HL-60 (cell line): ENCODE measurements around the gene VPS13D.
A peak's percentile ranks its signal among the peaks of the same experiment; 100 is the strongest.

Source experiments
- DNase-seq, 2 experiments: peaks; one replicate each; pipeline ENCODE4 v3.0.0-alpha.2; 2010 to 2020; ENCODE audit warnings: low read depth in 1 of 2, low spot score in 1 of 2
- H3K27ac ChIP-seq: fragments of 250-450 bp; sonication (Bioruptor Pico); replicated peaks from 2 replicates; pipeline ENCODE4 v1.5.1; 2020; ENCODE audit warnings: mild to moderate bottlenecking, moderate library complexity
- H3K27me3 ChIP-seq: fragments of 250-450 bp; sonication (Bioruptor Pico); 2 replicates; pipeline ENCODE4 v1.5.1; 2021; ENCODE audit warnings: mild to moderate bottlenecking, moderate library complexity; ENCODE audit not compliant: insufficient read depth, poor library complexity, severe bottlenecking
- H3K4me3 ChIP-seq: replicated peaks from 2 replicates; pipeline ENCODE4 v1.5.1; 2011; ENCODE audit warnings: mild to moderate bottlenecking, control low read depth, low read length; ENCODE audit not compliant: insufficient read depth
- GABPA ChIP-seq: IDR thresholded peaks from 2 replicates; pipeline ENCODE4 v1.6.1; 2012; ENCODE audit warnings: low read depth
- POLR2AphosphoS5 ChIP-seq: IDR thresholded peaks from 2 replicates; pipeline ENCODE4 v1.6.1; 2012; ENCODE audit warnings: low read depth
- SPI1 ChIP-seq: IDR thresholded peaks from 2 replicates; pipeline ENCODE4 v1.6.1; 2012; ENCODE audit warnings: low read depth, mild to moderate bottlenecking, borderline replicate concordance
- TF ChIP-seq, protein P1 (sequence below): IDR thresholded peaks from 2 replicates; pipeline ENCODE4 v1.6.1; 2012; ENCODE audit warnings: low read depth; ENCODE audit not compliant: insufficient replicate concordance
- TF ChIP-seq, protein P2 (sequence below): IDR thresholded peaks from one replicate; pipeline ENCODE4 v1.5.1; 2011; ENCODE audit warnings: low read length, control low read depth, inconsistent platforms; ENCODE audit not compliant: insufficient read depth

The VPS13D gene

GRCh38 chr1:12420171-12420570, 190.3 kb downstream of the VPS13D start:
- TF ChIP-seq, protein P1, sequence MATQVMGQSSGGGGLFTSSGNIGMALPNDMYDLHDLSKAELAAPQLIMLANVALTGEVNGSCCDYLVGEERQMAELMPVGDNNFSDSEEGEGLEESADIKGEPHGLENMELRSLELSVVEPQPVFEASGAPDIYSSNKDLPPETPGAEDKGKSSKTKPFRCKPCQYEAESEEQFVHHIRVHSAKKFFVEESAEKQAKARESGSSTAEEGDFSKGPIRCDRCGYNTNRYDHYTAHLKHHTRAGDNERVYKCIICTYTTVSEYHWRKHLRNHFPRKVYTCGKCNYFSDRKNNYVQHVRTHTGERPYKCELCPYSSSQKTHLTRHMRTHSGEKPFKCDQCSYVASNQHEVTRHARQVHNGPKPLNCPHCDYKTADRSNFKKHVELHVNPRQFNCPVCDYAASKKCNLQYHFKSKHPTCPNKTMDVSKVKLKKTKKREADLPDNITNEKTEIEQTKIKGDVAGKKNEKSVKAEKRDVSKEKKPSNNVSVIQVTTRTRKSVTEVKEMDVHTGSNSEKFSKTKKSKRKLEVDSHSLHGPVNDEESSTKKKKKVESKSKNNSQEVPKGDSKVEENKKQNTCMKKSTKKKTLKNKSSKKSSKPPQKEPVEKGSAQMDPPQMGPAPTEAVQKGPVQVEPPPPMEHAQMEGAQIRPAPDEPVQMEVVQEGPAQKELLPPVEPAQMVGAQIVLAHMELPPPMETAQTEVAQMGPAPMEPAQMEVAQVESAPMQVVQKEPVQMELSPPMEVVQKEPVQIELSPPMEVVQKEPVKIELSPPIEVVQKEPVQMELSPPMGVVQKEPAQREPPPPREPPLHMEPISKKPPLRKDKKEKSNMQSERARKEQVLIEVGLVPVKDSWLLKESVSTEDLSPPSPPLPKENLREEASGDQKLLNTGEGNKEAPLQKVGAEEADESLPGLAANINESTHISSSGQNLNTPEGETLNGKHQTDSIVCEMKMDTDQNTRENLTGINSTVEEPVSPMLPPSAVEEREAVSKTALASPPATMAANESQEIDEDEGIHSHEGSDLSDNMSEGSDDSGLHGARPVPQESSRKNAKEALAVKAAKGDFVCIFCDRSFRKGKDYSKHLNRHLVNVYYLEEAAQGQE, result no peak
- peak; percentile 10; the same call in 1 of the 2 replicates for TF ChIP-seq SPI1
- DNase-seq, result no peak
- Histone ChIP-seq H3K27me3 (no peaks in the 10 kb centered on the region), H3K4me3 (no peak overlapping the region), H3K27ac (peak overlapping the region; percentile 19)

GRCh38 chr1:12422488-12422887, 192.7 kb downstream of the VPS13D start:
- DNase-seq, result no peak
- TF ChIP-seq POLR2AphosphoS5 (no peak), SPI1 (no peak), GABPA (no peak)
- TF ChIP-seq, protein P2, sequence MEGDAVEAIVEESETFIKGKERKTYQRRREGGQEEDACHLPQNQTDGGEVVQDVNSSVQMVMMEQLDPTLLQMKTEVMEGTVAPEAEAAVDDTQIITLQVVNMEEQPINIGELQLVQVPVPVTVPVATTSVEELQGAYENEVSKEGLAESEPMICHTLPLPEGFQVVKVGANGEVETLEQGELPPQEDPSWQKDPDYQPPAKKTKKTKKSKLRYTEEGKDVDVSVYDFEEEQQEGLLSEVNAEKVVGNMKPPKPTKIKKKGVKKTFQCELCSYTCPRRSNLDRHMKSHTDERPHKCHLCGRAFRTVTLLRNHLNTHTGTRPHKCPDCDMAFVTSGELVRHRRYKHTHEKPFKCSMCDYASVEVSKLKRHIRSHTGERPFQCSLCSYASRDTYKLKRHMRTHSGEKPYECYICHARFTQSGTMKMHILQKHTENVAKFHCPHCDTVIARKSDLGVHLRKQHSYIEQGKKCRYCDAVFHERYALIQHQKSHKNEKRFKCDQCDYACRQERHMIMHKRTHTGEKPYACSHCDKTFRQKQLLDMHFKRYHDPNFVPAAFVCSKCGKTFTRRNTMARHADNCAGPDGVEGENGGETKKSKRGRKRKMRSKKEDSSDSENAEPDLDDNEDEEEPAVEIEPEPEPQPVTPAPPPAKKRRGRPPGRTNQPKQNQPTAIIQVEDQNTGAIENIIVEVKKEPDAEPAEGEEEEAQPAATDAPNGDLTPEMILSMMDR, result no peak
- TF ChIP-seq, protein P1, result no peak
- Histone ChIP-seq H3K27me3 (no peaks in the 10 kb centered on the region), H3K27ac (no peak overlapping the region), H3K4me3 (no peak overlapping the region)

GRCh38 chr1:12424087-12424529, 194.3 kb downstream of the VPS13D start:
- Histone ChIP-seq H3K27ac (no peak overlapping the region), H3K4me3 (no peak overlapping the region), H3K27me3 (no peaks in the 10 kb centered on the region)
- TF ChIP-seq, protein P2, result no peak
- no peak for TF ChIP-seq GABPA
- no peak for TF ChIP-seq POLR2AphosphoS5
- TF ChIP-seq, protein P1, result no peak
- TF ChIP-seq SPI1, result no peak
- no peak for DNase-seq

- Histone ChIP-seq H3K27ac (no peak overlapping the region), H3K27me3 (no peaks in the 10 kb centered on the region)
- DNase-seq, result no peak
Measured at GRCh38 chr1:12424793-12425192, 195.0 kb downstream of the VPS13D start.

More at GRCh38 chr1:12424793-12425192, 195.0 kb downstream of the VPS13D start:
- TF ChIP-seq SPI1, result no peak
- TF ChIP-seq, protein P1, result no peak
- TF ChIP-seq, protein P2, result no peak
- no peak for TF ChIP-seq POLR2AphosphoS5
- TF ChIP-seq GABPA, result no peak
- no peak overlapping the region for H3K4me3 ChIP-seq
